ENCODE data around the gene GRPR. TPM values are rescaled to one million over a fixed set of nuclear protein-coding genes. Genes with fewer than 3 reads are reported as not detected.
"Not testable (repeated sequence)": the region's sequence is repeated elsewhere in the genome, so short reads cannot be mapped to it uniquely, and the experiment has no call there.

The GRPR gene
- total RNA-seq, 5 donors from 2014 or later (not counting 1 experiment from before 2014, with no cell fraction given), result 0.16 to 0.32 TPM; not detected in 3

- no peaks in the 10 kb centered on the region for H3K36me3 ChIP-seq (ENCODE audit: control insufficient read depth in 2 of 2, extremely low read depth in 1 of 2, insufficient read depth in 1 of 2, low read length in 1 of 2)
- no peak overlapping the region for H3K27ac ChIP-seq (ENCODE audit: low read length)
- no peaks in the 10 kb centered on the region for H3K4me1 ChIP-seq (ENCODE audit: control insufficient read depth in 1 of 2, extremely low read depth in 1 of 2, insufficient read depth in 2 of 2, low read length in 2 of 2)
- Mint-ChIP-seq H3K4me1 (no peaks in the 10 kb centered on the region), H3K9me3 (no peaks in the 10 kb centered on the region), H3K4me3 (no peak overlapping the region), H3K27me3 (peaks cover 5 to 24% of the 10 kb centered on the region in 2 donors), H3K36me3 (no peaks in the 10 kb centered on the region), H3K27ac (no peak overlapping the region)
- ATAC-seq (replicated peaks in 1 of 4) (no peak), DNase-seq (no peak)
- CTCF ChIA-PET, result no interaction called here
- H3K9me3 ChIP-seq, result no peaks in the 10 kb centered on the region
- H3K4me3 ChIP-seq (ENCODE audit: control insufficient read depth in 1 of 2, extremely low read depth in 1 of 2, low read length in 1 of 2), result no peak overlapping the region
- no peaks in the 10 kb centered on the region for H3K27me3 ChIP-seq (replicated peaks in 1 of 2; ENCODE audit: control insufficient read depth in 2 of 2, extremely low read depth in 1 of 2, insufficient read depth in 2 of 2, low read length in 1 of 2)
- no CpG with 5 or more reads among the region's 2 CpGs for WGBS (ENCODE audit: insufficient coverage)
- POLR2A ChIA-PET, result no interaction called here
Measured at GRCh38 chrX:16177260-16177659, 53.9 kb downstream of the GRPR start.

- H3K36me3 ChIP-seq (ENCODE audit: control insufficient read depth in 2 of 2, extremely low read depth in 1 of 2, insufficient read depth in 1 of 2, low read length in 1 of 2); H3K27me3 ChIP-seq (replicated peaks in 1 of 2; ENCODE audit: control insufficient read depth in 2 of 2, extremely low read depth in 1 of 2, insufficient read depth in 2 of 2, low read length in 1 of 2); ATAC-seq (replicated peaks in 1 of 4); DNase-seq; H3K36me3 Mint-ChIP-seq; H3K9me3 Mint-ChIP-seq; POLR2A ChIA-PET; H3K4me3 ChIP-seq (ENCODE audit: control insufficient read depth in 1 of 2, extremely low read depth in 1 of 2, low read length in 1 of 2); H3K4me3 Mint-ChIP-seq; H3K27ac Mint-ChIP-seq; H3K27ac ChIP-seq (ENCODE audit: low read length); CTCF ChIA-PET; H3K4me1 Mint-ChIP-seq; H3K4me1 ChIP-seq (ENCODE audit: control insufficient read depth in 1 of 2, extremely low read depth in 1 of 2, insufficient read depth in 2 of 2, low read length in 2 of 2); H3K9me3 ChIP-seq: not testable (repeated sequence)
- WGBS (ENCODE audit: insufficient coverage), result no CpG with 5 or more reads among the region's 10 CpGs
- peaks cover 6 to 29% of the 10 kb centered on the region in 2 donors for H3K27me3 Mint-ChIP-seq
Measured at GRCh38 chrX:16183843-16184242, 60.5 kb downstream of the GRPR start.

DNA sequence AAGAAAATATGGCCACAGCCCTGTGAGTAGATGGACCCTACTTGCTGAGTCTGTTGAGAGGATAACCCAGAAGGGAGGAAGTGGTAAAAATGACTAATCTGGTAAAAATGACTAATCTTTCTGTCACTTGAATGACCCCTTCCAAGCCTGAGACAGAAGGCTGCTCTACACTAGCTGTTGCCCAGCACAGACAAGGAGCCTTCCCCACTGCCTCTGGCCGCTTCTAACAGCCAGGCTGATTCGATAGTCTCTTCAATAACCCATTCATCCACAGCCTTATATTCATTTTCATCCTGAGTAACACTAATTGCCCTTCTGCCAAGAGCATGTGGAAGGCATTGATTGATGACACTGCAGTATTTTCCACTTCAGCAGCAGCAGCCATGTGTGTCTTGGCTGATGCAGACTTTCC is 62.4 kb downstream of the GRPR start:
- POLR2A ChIA-PET, result no interaction called here
- Histone ChIP-seq H3K4me3 (ENCODE audit: control insufficient read depth in 1 of 2, extremely low read depth in 1 of 2, low read length in 1 of 2) (no peak overlapping the region), H3K27me3 (replicated peaks in 1 of 2; ENCODE audit: control insufficient read depth in 2 of 2, extremely low read depth in 1 of 2, insufficient read depth in 2 of 2, low read length in 1 of 2) (no peaks in the 10 kb centered on the region), H3K4me1 (ENCODE audit: control insufficient read depth in 1 of 2, extremely low read depth in 1 of 2, insufficient read depth in 2 of 2, low read length in 2 of 2) (no peaks in the 10 kb centered on the region), H3K9me3 (no peaks in the 10 kb centered on the region), H3K27ac (ENCODE audit: low read length) (no peak overlapping the region), H3K36me3 (ENCODE audit: control insufficient read depth in 2 of 2, extremely low read depth in 1 of 2, insufficient read depth in 1 of 2, low read length in 1 of 2) (no peaks in the 10 kb centered on the region)
- H3K9me3 Mint-ChIP-seq, result no peaks in the 10 kb centered on the region
- peaks cover 4 to 23% of the 10 kb centered on the region in 2 donors for H3K27me3 Mint-ChIP-seq
- no peaks in the 10 kb centered on the region for H3K4me1 Mint-ChIP-seq
- CTCF ChIA-PET, result no interaction called here
- no peaks in the 10 kb centered on the region for H3K36me3 Mint-ChIP-seq
- no peak for DNase-seq
- no peak overlapping the region for H3K27ac Mint-ChIP-seq
- no peak overlapping the region for H3K4me3 Mint-ChIP-seq
- ATAC-seq (replicated peaks in 1 of 4), result no peak
- WGBS (ENCODE audit: insufficient coverage), result no CpG with 5 or more reads among the region's 2 CpGs

DNA sequence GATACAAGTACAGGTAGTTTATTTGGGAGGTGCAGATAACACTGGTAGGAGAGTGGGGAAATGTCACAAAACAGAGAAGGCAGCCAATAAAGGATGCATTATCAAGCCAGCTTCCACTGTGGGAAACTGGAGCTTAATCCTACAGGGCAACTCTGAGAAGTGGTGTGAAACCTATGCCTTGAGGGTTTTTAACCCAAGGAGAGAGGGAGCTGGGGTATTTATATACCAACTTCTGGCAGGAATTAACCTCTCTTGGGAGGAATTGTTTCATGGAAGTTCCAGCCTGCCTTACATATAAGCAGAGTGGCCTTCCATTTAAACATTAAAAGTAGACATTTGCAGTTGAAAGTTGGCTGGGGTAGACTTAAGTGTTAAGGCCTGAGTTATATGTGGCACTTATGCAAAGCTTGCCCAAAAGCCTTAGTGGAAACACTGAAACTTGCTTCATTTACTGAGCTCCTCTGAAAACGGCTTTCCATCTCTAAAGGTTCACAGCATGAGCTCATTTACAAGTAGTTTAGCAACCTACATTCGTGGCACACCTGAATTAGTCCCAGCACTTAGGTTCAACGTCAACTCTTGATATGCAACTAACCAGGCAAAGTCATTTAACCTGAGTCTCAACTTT is 63.1 kb downstream of the GRPR start:
- Histone ChIP-seq H3K27ac (ENCODE audit: low read length) (no peak overlapping the region), H3K27me3 (replicated peaks in 1 of 2; ENCODE audit: control insufficient read depth in 2 of 2, extremely low read depth in 1 of 2, insufficient read depth in 2 of 2, low read length in 1 of 2) (no peaks in the 10 kb centered on the region), H3K4me1 (ENCODE audit: control insufficient read depth in 1 of 2, extremely low read depth in 1 of 2, insufficient read depth in 2 of 2, low read length in 2 of 2) (no peaks in the 10 kb centered on the region), H3K9me3 (no peaks in the 10 kb centered on the region), H3K4me3 (ENCODE audit: control insufficient read depth in 1 of 2, extremely low read depth in 1 of 2, low read length in 1 of 2) (no peak overlapping the region), H3K36me3 (ENCODE audit: control insufficient read depth in 2 of 2, extremely low read depth in 1 of 2, insufficient read depth in 1 of 2, low read length in 1 of 2) (no peaks in the 10 kb centered on the region)
- DNase-seq (no peak), ATAC-seq (replicated peaks in 1 of 4) (no peak)
- CTCF ChIA-PET, result interaction anchor here in 1 of 2 donors (0.6 kb wide), 1 partner anchor 466 kb away, joined by 4 read pairs; no protein-coding TSS in a partner anchor
- H3K4me3 Mint-ChIP-seq, result no peak overlapping the region
- no CpG with 5 or more reads among the region's 3 CpGs for WGBS (ENCODE audit: insufficient coverage)
- no peaks in the 10 kb centered on the region for H3K4me1 Mint-ChIP-seq
- no peaks in the 10 kb centered on the region for H3K9me3 Mint-ChIP-seq
- peaks cover 4 to 23% of the 10 kb centered on the region in 2 donors for H3K27me3 Mint-ChIP-seq
- no peak overlapping the region for H3K27ac Mint-ChIP-seq
- no peaks in the 10 kb centered on the region for H3K36me3 Mint-ChIP-seq
- POLR2A ChIA-PET, result interaction anchor here (0.5 to 0.7 kb wide), 2 partner anchors 25 to 52 kb away, joined by 3 to 11 read pairs; no protein-coding TSS in a partner anchor

DNA sequence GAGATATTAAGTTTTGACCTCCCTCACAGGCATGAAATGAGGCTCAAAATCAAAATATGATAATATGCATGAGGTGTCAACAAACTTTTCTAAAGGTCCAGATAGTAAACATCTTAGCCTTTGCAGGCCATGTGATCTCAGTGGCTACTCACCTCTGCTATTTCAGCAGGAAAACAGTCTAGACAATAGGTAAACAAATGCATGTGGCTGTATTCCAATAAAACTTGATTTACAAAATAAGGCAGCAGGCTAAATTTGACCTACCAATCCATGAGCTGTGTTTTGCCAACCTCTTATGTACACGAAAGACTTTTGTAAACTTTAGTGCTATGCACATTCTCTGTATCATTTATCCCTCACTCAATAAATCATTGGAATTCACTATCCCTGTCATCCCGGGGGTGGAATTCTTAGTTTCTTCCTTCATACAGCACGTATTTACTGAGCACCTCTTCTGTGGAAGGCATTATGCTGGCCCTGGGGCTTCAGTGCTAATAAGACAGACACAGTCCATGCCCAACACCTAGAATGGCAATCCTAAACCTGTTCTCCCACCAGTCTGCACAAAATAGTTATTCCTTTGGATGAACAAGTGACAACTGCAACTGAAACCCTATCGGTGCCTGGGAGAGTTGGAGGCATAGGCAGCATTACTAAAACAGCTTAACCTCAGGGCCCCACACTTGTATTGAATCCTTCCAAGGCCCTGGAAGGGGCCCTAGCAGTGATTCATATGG is 63.8 kb downstream of the GRPR start:
- H3K4me3 ChIP-seq (ENCODE audit: control insufficient read depth in 1 of 2, extremely low read depth in 1 of 2, low read length in 1 of 2), result no peak overlapping the region
- H3K4me1 ChIP-seq (ENCODE audit: control insufficient read depth in 1 of 2, extremely low read depth in 1 of 2, insufficient read depth in 2 of 2, low read length in 2 of 2), result no peaks in the 10 kb centered on the region
- H3K27ac ChIP-seq (ENCODE audit: low read length), result no peak overlapping the region
- ChIA-PET CTCF (interaction anchor here in 1 of 2 donors (0.7 kb wide), 1 partner anchor 835 kb away, joined by 3 read pairs; no protein-coding TSS in a partner anchor), POLR2A (interaction anchor here in 1 of 2 donors (0.7 kb wide), 1 partner anchor 51 kb away, joined by 3 read pairs; no protein-coding TSS in a partner anchor)
- no peaks in the 10 kb centered on the region for H3K27me3 ChIP-seq (replicated peaks in 1 of 2; ENCODE audit: control insufficient read depth in 2 of 2, extremely low read depth in 1 of 2, insufficient read depth in 2 of 2, low read length in 1 of 2)
- H3K9me3 ChIP-seq, result no peaks in the 10 kb centered on the region
- H3K36me3 Mint-ChIP-seq, result no peaks in the 10 kb centered on the region
- WGBS (ENCODE audit: insufficient coverage), result no CpG with 5 or more reads among the region's 4 CpGs
- ATAC-seq (replicated peaks in 1 of 4) (no peak), DNase-seq (no peak)
- H3K4me1 Mint-ChIP-seq, result no peaks in the 10 kb centered on the region
- no peaks in the 10 kb centered on the region for H3K36me3 ChIP-seq (ENCODE audit: control insufficient read depth in 2 of 2, extremely low read depth in 1 of 2, insufficient read depth in 1 of 2, low read length in 1 of 2)
- H3K4me3 Mint-ChIP-seq, result no peak overlapping the region
- peaks cover 4 to 16% of the 10 kb centered on the region in 2 donors for H3K27me3 Mint-ChIP-seq
- H3K9me3 Mint-ChIP-seq, result no peaks in the 10 kb centered on the region
- H3K27ac Mint-ChIP-seq, result no peak overlapping the region

- Mint-ChIP-seq H3K36me3 (no peaks in the 10 kb centered on the region), H3K27me3 (peaks cover 3 to 8% of the 10 kb centered on the region in 2 donors), H3K27ac (no peak overlapping the region), H3K4me3 (no peak overlapping the region), H3K9me3 (no peaks in the 10 kb centered on the region), H3K4me1 (no peaks in the 10 kb centered on the region)
- ChIA-PET POLR2A (no interaction called here), CTCF (no interaction called here)
- WGBS (ENCODE audit: insufficient coverage), result no CpG with 5 or more reads among the region's 1 CpG
- no peaks in the 10 kb centered on the region for H3K9me3 ChIP-seq
- H3K27me3 ChIP-seq (replicated peaks in 1 of 2; ENCODE audit: control insufficient read depth in 2 of 2, extremely low read depth in 1 of 2, insufficient read depth in 2 of 2, low read length in 1 of 2), result no peaks in the 10 kb centered on the region
- DNase-seq (no peak), ATAC-seq (replicated peaks in 1 of 4) (no peak)
- no peaks in the 10 kb centered on the region for H3K4me1 ChIP-seq (ENCODE audit: control insufficient read depth in 1 of 2, extremely low read depth in 1 of 2, insufficient read depth in 2 of 2, low read length in 2 of 2)
- no peak overlapping the region for H3K27ac ChIP-seq (ENCODE audit: low read length)
- no peak overlapping the region for H3K4me3 ChIP-seq (ENCODE audit: control insufficient read depth in 1 of 2, extremely low read depth in 1 of 2, low read length in 1 of 2)
- no peaks in the 10 kb centered on the region for H3K36me3 ChIP-seq (ENCODE audit: control insufficient read depth in 2 of 2, extremely low read depth in 1 of 2, insufficient read depth in 1 of 2, low read length in 1 of 2)
Measured at GRCh38 chrX:16188687-16189086, 65.3 kb downstream of the GRPR start.

All from T-cell (primary cell).